Measurements from ENCODE around the gene CARHSP1.
"Not testable (repeated sequence)": the region's sequence is repeated elsewhere in the genome, so short reads cannot be mapped to it uniquely, and the experiment has no call there.

Gene CARHSP1

GRCh38 chr16:8819411-8820034 lies 49.3 kb downstream of the CARHSP1 start:
- no peak for DNase-seq

DNA sequence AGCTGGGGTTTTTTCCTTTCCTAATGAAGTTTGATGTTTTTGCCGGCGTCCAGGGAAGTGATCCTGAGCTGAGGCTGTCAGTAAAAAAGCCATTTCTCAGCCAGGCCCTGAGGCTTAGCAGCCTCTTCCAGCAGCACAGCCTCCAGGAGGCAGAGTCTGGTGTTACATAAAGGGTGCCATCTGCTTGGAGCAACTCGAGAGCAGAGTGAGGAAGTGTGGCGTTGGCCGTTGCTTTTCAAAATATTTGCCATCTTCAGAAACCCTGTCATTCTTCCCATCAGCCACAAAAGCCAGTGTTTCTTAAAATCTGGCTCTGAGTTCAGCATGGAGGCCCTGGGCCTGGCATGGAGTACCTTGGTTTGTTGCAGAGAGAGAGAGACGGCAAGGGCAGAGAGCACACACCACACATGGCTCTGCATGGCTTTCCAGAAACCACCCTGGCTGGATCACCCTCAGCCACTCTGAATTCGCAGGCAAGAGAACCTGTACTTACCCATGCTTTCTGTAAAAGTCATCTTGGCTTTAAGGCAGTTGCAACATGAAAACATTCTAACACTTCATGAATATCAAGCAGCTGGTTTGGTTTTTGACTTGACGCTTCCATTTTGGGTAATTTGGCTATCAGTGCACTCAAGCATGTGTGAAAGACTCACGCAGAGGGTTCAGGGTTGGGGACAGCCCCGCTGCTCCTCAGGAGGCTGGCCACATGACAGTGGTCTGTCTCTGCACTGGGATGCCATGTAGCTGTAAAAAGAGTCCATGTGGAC lies 50.1 kb downstream of the CARHSP1 start:
- no peak for DNase-seq

- no peak for DNase-seq
These were observed 51.7 kb downstream of the CARHSP1 start for GRCh38 chr16:8816967-8817655.

GRCh38 chr16:8814095-8814806 lies 54.6 kb downstream of the CARHSP1 start:
- DNase-seq, result no peak

GRCh38 chr16:8812162-8812843 lies 56.5 kb downstream of the CARHSP1 start:
- DNase-seq, result no peak

GRCh38 chr16:8808613-8809353 lies 60.0 kb downstream of the CARHSP1 start:
- no peak for DNase-seq

- no peak for DNase-seq
These were observed 60.8 kb downstream of the CARHSP1 start for GRCh38 chr16:8808009-8808408.

DNA sequence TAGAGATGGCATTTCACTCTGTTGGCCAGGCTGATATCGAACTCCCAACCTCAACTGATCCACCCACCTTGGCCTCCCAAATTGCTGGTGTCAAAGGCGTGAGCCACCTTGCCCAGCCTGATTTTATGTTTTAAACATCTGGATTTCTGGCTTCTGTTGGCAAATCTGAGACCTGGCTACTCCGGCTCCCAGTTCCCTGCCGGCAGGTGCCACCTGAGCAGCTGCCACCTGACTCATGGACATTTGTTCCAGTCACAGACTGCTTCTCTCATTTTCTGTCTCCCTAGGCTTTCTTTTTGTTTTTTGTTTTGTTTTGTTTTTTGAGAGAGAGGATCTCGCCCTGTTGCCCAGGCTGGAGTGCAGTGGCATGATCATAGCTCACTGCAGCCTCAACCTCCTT lies 61.6 kb downstream of the CARHSP1 start:
- DNase-seq, result no peak

GRCh38 chr16:8806272-8806983 lies 62.4 kb downstream of the CARHSP1 start:
- DNase-seq, result no peak

DNA sequence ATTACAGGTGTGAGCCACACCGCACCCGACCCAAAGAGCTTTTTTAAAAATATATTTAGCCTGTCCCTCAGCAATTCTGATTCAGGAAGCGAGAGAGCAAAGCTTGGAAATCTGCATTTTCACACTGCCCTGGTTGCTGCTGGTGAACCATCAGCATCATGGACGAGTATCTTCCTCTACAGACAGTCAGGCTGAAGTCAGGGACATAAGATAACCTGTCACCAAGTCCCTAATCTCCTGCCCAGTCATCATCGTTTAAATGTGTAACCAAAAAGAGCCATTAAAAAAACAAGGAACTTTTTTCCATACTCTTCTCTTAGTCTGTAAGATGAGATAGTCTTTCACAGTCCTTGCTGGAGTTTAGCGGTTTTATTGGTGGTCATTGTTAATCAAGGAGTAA lies 64.5 kb downstream of the CARHSP1 start:
- no peak for DNase-seq

GRCh38 chr16:8803733-8804132 lies 65.1 kb downstream of the CARHSP1 start:
- not testable (repeated sequence) for DNase-seq
